Measurements from ENCODE around the gene SCAPER. TPM values are rescaled to one million over a fixed set of nuclear protein-coding genes. Genes with fewer than 3 reads are reported as not detected.
"Not testable (repeated sequence)": the region's sequence is repeated elsewhere in the genome, so short reads cannot be mapped to it uniquely, and the experiment has no call there.

Gene SCAPER
- total and polyA plus RNA-seq, 2 donors (not counting 1 experiment from before 2014, with no cell fraction given), result 8.3 to 61.6 TPM

DNA sequence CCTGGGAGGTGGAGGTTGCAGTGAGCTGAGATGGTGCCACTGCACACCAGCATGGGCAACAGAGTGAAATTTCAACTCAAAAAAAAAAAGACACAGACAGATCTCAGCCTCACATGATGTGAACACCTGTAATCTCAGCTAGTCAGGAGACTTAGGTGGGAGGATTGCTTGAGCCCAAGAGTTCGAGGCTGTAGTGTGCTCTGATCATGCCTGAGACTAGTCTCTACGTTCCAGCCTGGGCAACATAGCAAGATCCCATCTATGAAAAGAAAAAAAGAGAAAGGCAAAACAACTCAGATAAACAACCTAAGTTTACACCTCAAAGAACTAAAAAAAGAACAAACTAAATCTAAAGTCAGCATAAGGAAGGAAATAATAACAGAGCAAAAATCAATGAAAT is 11.0 kb downstream of the SCAPER start:
- WGBS (ENCODE audit: insufficient coverage), result 100% methylated on average over 1 of the region's 2 CpGs
- peaks cover 28% of the 10 kb centered on the region for H3K4me1 Mint-ChIP-seq

DNA sequence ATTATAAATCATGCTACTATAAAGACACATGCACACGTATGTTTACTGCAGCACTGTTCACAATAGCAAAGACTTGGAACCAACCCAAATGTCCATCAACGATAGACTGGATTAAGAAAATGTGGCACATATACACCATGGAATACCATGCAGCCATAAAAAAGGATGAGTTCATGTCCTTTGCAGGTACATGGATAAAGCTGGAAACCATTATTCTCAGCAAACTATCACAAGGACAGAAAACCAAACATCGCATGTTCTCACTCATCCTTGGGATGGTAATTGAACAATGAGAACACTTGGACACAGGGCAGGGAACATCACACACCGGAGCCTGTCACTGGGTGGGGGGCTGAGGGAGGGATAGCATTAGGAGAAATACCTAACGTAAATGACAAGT is 12.3 kb downstream of the SCAPER start:
- H2AFZ ChIP-seq (ENCODE audit: insufficient read depth, low read depth, low read length, poor library complexity, severe bottlenecking); H3K4me3 ChIP-seq (ENCODE audit: control extremely low read depth in 1 of 5, extremely low read depth in 1 of 5, insufficient read depth in 1 of 5, low read depth in 2 of 5, low read length in 4 of 5); H3K9me3 Mint-ChIP-seq (ENCODE audit: insufficient read depth); H3K27ac Mint-ChIP-seq; H3K9ac ChIP-seq (ENCODE audit: low read length); H3K27ac ChIP-seq (ENCODE audit: low read length in 2 of 2); DNase-seq; H4K20me1 ChIP-seq (ENCODE audit: control insufficient read depth, insufficient read depth, low read length, poor library complexity, severe bottlenecking); H3K4me3 Mint-ChIP-seq; ATAC-seq (ENCODE audit: low read depth); H3K27me3 Mint-ChIP-seq; CTCF ChIA-PET; intact Hi-C loops (cut with micrococcal nuclease); H3K27me3 ChIP-seq (replicated peaks in 1 of 4; ENCODE audit: control extremely low read depth in 1 of 4, control insufficient read depth in 3 of 4, insufficient read depth in 4 of 4, low read length in 3 of 4); H3K9me3 ChIP-seq (ENCODE audit: control extremely low read depth in 1 of 3, control insufficient read depth in 2 of 3, insufficient read depth in 1 of 3, low read length in 2 of 3); H3K36me3 ChIP-seq (replicated peaks in 1 of 2; ENCODE audit: control extremely low read depth in 1 of 2, control insufficient read depth in 1 of 2, extremely low read depth in 1 of 2, insufficient read depth in 2 of 2, low read length in 1 of 2); H3K4me1 ChIP-seq (ENCODE audit: control insufficient read depth in 2 of 2, insufficient read depth in 2 of 2, low read length in 2 of 2); POLR2A ChIA-PET; H3K4me2 ChIP-seq (replicated peaks; ENCODE audit: low read depth, low read length, poor library complexity, severe bottlenecking): not testable (repeated sequence)
- peaks cover 55% of the 10 kb centered on the region for H3K79me2 ChIP-seq (ENCODE audit: control insufficient read depth, insufficient read depth, low read length)
- 100% methylated on average over 1 of the region's 5 CpGs for WGBS (ENCODE audit: insufficient coverage)
- peaks cover 33% of the 10 kb centered on the region for H3K4me1 Mint-ChIP-seq

More for the DNA sequence above, 11.0 kb downstream of the SCAPER start:
- Histone ChIP-seq H3K9me3 (ENCODE audit: control extremely low read depth in 1 of 3, control insufficient read depth in 2 of 3, insufficient read depth in 1 of 3, low read length in 2 of 3) (peaks cover 0 to 1% (median 0%) of the 10 kb centered on the region in 3 donors), H3K27me3 (replicated peaks in 1 of 4; ENCODE audit: control extremely low read depth in 1 of 4, control insufficient read depth in 3 of 4, insufficient read depth in 4 of 4, low read length in 3 of 4) (no peaks in the 10 kb centered on the region), H4K20me1 (ENCODE audit: control insufficient read depth, insufficient read depth, low read length, poor library complexity, severe bottlenecking) (no peaks in the 10 kb centered on the region), H2AFZ (ENCODE audit: insufficient read depth, low read depth, low read length, poor library complexity, severe bottlenecking) (no peak overlapping the region), H3K9ac (ENCODE audit: low read length) (no peak overlapping the region), H3K4me1 (ENCODE audit: control insufficient read depth in 2 of 2, insufficient read depth in 2 of 2, low read length in 2 of 2) (no peaks in the 10 kb centered on the region), H3K79me2 (ENCODE audit: control insufficient read depth, insufficient read depth, low read length) (peaks cover 68% of the 10 kb centered on the region), H3K4me2 (replicated peaks; ENCODE audit: low read depth, low read length, poor library complexity, severe bottlenecking) (no peak overlapping the region), H3K4me3 (ENCODE audit: control extremely low read depth in 1 of 5, extremely low read depth in 1 of 5, insufficient read depth in 1 of 5, low read depth in 2 of 5, low read length in 4 of 5) (no peak overlapping the region), H3K36me3 (replicated peaks in 1 of 2; ENCODE audit: control extremely low read depth in 1 of 2, control insufficient read depth in 1 of 2, extremely low read depth in 1 of 2, insufficient read depth in 2 of 2, low read length in 1 of 2) (peaks cover 0 to 5% of the 10 kb centered on the region in 2 experiments), H3K27ac (ENCODE audit: low read length in 2 of 2) (no peak overlapping the region)
- TF ChIP-seq EZH2 (IDR thresholded peaks at IDR 0.05; ENCODE audit: borderline replicate concordance, insufficient read depth, low read depth, low read length, poor library complexity, severe bottlenecking) (no peak), CTCF (IDR thresholded peaks at IDR 0.05) (no peak)
- no peak overlapping the region for H3K4me3 Mint-ChIP-seq
- no peak for DNase-seq
- intact Hi-C loops (cut with micrococcal nuclease), result no loop called here
- H3K27me3 Mint-ChIP-seq, result no peaks in the 10 kb centered on the region
- H3K27ac Mint-ChIP-seq, result no peak overlapping the region
- no peaks in the 10 kb centered on the region for H3K9me3 Mint-ChIP-seq (ENCODE audit: insufficient read depth)
- POLR2A ChIA-PET, result no interaction called here
- CTCF ChIA-PET, result no interaction called here
- ATAC-seq (ENCODE audit: low read depth), result no peak

DNA sequence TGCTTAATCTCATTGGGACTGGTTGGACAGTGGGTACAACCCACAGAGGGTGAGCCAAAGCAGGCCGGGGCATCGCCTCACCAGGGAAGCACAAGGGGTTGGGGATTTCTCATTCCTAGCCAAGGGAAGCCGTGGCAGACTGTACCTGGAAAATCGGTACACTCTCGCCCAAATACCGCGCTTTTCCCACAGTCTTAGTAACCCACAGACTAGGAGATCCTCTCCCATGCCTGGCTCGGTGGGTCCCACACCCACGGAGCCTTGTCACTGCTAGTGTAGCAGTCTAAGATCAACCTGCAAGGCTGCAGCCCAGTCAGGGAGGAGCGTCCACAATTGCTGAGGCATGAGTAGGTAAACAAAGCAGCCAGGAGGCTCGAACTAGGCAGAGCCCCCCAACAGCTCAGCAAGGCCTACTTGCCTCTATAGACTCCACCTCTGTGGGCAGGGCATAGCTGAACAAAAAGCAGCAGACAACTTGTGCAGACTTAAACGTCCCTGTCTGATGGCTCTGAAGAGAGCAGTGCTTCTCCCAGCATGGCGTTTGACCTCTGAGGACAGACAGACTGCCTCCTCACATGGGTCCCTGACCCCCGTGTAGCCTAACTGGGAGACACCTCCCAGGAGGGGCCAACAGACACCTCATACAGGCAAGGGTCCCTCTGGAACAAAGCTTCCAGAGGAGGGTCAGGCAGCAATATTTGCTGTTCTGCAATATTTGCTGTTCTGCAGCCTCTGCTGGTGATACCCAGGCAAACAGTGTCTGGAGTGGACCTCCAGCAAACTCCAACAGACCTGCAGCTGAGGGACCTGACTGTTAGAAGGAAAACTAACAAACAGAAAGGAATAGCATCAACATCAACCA is 17.6 kb downstream of the SCAPER start:
- peaks cover 18% of the 10 kb centered on the region for H3K4me1 Mint-ChIP-seq
- peaks cover 20% of the 10 kb centered on the region for H3K79me2 ChIP-seq (ENCODE audit: control insufficient read depth, insufficient read depth, low read length)
- POLR2A ChIA-PET; H3K9ac ChIP-seq (ENCODE audit: low read length); H3K4me1 ChIP-seq (ENCODE audit: control insufficient read depth in 2 of 2, insufficient read depth in 2 of 2, low read length in 2 of 2); intact Hi-C loops (cut with micrococcal nuclease); H3K4me3 Mint-ChIP-seq; H4K20me1 ChIP-seq (ENCODE audit: control insufficient read depth, insufficient read depth, low read length, poor library complexity, severe bottlenecking); ATAC-seq (ENCODE audit: low read depth); H3K4me3 ChIP-seq (ENCODE audit: control extremely low read depth in 1 of 5, extremely low read depth in 1 of 5, insufficient read depth in 1 of 5, low read depth in 2 of 5, low read length in 4 of 5); H3K27me3 ChIP-seq (replicated peaks in 1 of 4; ENCODE audit: control extremely low read depth in 1 of 4, control insufficient read depth in 3 of 4, insufficient read depth in 4 of 4, low read length in 3 of 4); H3K27ac Mint-ChIP-seq; H3K27ac ChIP-seq (ENCODE audit: low read length in 2 of 2); H3K4me2 ChIP-seq (replicated peaks; ENCODE audit: low read depth, low read length, poor library complexity, severe bottlenecking); H3K9me3 ChIP-seq (ENCODE audit: control extremely low read depth in 1 of 3, control insufficient read depth in 2 of 3, insufficient read depth in 1 of 3, low read length in 2 of 3); CTCF ChIA-PET; H2AFZ ChIP-seq (ENCODE audit: insufficient read depth, low read depth, low read length, poor library complexity, severe bottlenecking); H3K27me3 Mint-ChIP-seq; H3K9me3 Mint-ChIP-seq (ENCODE audit: insufficient read depth); DNase-seq; H3K36me3 ChIP-seq (replicated peaks in 1 of 2; ENCODE audit: control extremely low read depth in 1 of 2, control insufficient read depth in 1 of 2, extremely low read depth in 1 of 2, insufficient read depth in 2 of 2, low read length in 1 of 2): not testable (repeated sequence)
- 97% methylated on average over 13 of the region's 14 CpGs for WGBS (ENCODE audit: insufficient coverage)
